Naive thymus-derived CD8-positive, alpha-beta T cell (primary cell): ENCODE measurements around the gene CLCNKA. TPM values are rescaled to one million over a fixed set of nuclear protein-coding genes. Genes with fewer than 3 reads are reported as not detected.
"Not testable (repeated sequence)": the region's sequence is repeated elsewhere in the genome, so short reads cannot be mapped to it uniquely, and the experiment has no call there.

Experiments used
- ATAC-seq, 2 donors: fragments of 150-1000 bp; cut with Tn5 transposase in 1 of 2; sonication (Bioruptor Pico), chemical (Tn5 transposase) in 1 of 2; 1 replicate in 1 of 2; 2 replicates in 1 of 2; pipeline ENCODE4 v1.10.0; 2021; ENCODE audit warnings: mild to moderate bottlenecking in 2 of 2, moderate library complexity in 2 of 2
- POLR2A ChIA-PET: fragments of 350-600 bp; sonication (Branson Sonifier 250); formaldehyde crosslinking; loops from one replicate; lab custom pipeline; 2021; ENCODE audit warnings: antibody characterized with exemption; lab: Charles Lee
- DNase-seq, 10 donors: peaks; one replicate each; pipeline versions ENCODE4 v3.0.0 to v3.0.0-alpha.2; 2020 to 2022
- H3K27ac Mint-ChIP-seq, 10 donors: one replicate each; pipeline ENCODE4 v1.8.0; 2020 to 2022; ENCODE audit warnings: mild to moderate bottlenecking in 10 of 10, mixed read lengths in 10 of 10, moderate library complexity in 4 of 10, inconsistent platforms in 1 of 10
- H3K27me3 Mint-ChIP-seq, 5 donors: one replicate each; pipeline ENCODE4 v1.8.0; 2021 to 2022; ENCODE audit warnings: mixed read lengths in 5 of 5
- H3K36me3 Mint-ChIP-seq, 3 donors: one replicate each; pipeline ENCODE4 v1.8.0; 2020 to 2022; ENCODE audit warnings: mixed read lengths in 3 of 3, mild to moderate bottlenecking in 2 of 3, inconsistent platforms in 1 of 3
- H3K4me1 Mint-ChIP-seq, 4 donors: one replicate each; pipeline ENCODE4 v1.8.0; 2021 to 2022; ENCODE audit warnings: mixed read lengths in 4 of 4
- H3K4me3 Mint-ChIP-seq, 10 donors: one replicate each; pipeline ENCODE4 v1.8.0; 2020 to 2022; ENCODE audit warnings: mild to moderate bottlenecking in 10 of 10, mixed read lengths in 10 of 10, moderate library complexity in 6 of 10, inconsistent platforms in 1 of 10
- H3K9me3 Mint-ChIP-seq, 9 donors: one replicate each; pipeline ENCODE4 v1.8.0; 2020 to 2022; ENCODE audit warnings: mixed read lengths in 9 of 9, mild to moderate bottlenecking in 3 of 9, inconsistent platforms in 1 of 9, moderate library complexity in 1 of 9
- polyA plus RNA-seq, 3 donors: library from polyadenylated mRNA; unstranded; fragments of 300-500 nt; fragmentation: Illumina TruSeq; gene quantifications; one replicate each; pipeline ENCODE4 v1.2.3, GENCODE V29; 2021
- total RNA-seq, 8 experiments: library from RNA in 2 of 8; stranded (reverse) in 2 of 8; gene quantifications; one replicate each; pipeline ENCODE4 v1.2.3 and lab custom pipeline; 2021 to 2026

Gene CLCNKA
- total RNA-seq, result not detected
- polyA plus RNA-seq, result not detected
- total RNA-seq (lab: John Stamatoyannopoulos, UW), result 0 to 0.09 (median 0.04) reads per million in 6 experiments

DNA sequence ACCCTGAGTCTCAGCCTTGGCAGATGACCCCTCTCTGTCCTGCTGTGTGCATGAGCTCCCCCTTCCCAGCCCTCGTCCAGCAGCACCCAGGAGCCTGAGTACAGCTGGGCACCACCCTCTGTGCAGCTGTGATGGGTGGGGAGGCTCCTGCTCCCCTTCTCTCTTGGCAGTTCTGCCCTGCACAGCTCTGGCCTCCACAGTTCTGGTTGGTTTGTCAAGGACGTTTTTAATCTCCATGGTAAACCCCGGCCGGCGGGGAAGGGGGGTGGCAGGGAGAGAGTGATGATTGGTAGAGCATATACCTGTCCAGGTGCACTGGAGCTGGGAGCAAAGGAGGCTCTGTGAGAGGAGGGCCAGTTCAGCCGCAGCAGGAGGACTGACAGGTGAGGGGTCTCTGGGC is at the start of gene CLCNKA:
TSS of gene CLCNKA (plus strand) at position 356 of the 400 bp plus-strand sequence. CDS start 584 bp downstream, outside the sequence.
- H3K9me3 Mint-ChIP-seq, result no peaks in the 10 kb centered on the region
- no peak for DNase-seq
- POLR2A ChIA-PET, result no interaction called here
- H3K27ac Mint-ChIP-seq, result no peak within 1 kb of the TSS
- no peak for ATAC-seq
- peaks cover 0 to 7% (median 0%) of the 10 kb centered on the region in 5 donors for H3K27me3 Mint-ChIP-seq
- no peak within 1 kb of the TSS for H3K4me3 Mint-ChIP-seq
- no peaks in the 10 kb centered on the region for H3K36me3 Mint-ChIP-seq
- peaks cover 0 to 3% (median 2%) of the 10 kb centered on the region in 4 donors for H3K4me1 Mint-ChIP-seq

DNA sequence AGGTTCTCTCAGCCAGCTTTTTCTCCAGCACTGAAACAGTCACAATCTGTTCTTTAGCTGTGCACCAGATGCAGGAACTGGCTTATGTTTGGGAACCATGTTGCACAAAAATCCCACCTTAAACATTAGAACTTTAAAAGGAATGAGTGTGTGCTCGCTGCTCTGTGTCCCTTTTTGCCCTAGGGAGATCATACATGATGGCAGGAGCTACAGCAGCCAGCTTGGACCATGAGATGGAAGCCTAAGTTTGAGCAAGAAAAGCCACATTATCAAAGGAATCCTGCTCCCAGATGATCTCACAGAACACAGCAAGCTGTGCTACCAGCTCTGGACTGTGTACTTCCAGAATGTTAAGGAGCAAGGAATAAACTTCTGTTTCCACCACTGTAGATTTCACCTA is 49.4 kb upstream of the CLCNKA start:
- peaks cover 29 to 63% (median 54%) of the 10 kb centered on the region in 4 donors for H3K4me1 Mint-ChIP-seq
- POLR2A ChIA-PET, result interaction anchor here (0.5 kb wide), 1 partner anchor 139 kb away, joined by 3 read pairs; no protein-coding TSS in a partner anchor
- peak overlapping the region in 1 of 10 donors; percentile 24 for H3K4me3 Mint-ChIP-seq
- no peak for DNase-seq
- ATAC-seq, result no peak
- peaks cover 7 to 37% (median 17%) of the 10 kb centered on the region in 3 donors for H3K36me3 Mint-ChIP-seq
- H3K27me3 Mint-ChIP-seq, result no peaks in the 10 kb centered on the region
- H3K9me3 Mint-ChIP-seq, result no peaks in the 10 kb centered on the region
- H3K27ac Mint-ChIP-seq, result no peak overlapping the region

DNA sequence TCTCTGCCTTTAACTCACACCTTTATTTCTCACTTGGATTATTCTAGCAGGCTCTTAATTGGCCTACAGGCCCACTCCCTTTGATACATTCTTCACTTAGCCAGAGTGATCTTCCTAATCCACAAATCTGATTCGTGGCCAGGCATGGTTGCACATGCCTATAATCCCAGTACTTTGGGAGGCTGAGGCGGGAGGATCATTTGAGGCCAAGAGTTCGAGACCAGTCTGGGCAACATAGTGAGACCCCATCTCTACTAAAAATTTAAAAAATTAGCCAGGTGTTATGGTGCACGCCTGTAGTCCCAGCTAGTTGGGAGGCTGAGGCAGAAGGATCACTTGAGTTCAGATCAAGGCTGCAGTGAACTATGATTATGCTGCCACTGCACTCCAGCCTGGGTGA is 48.1 kb upstream of the CLCNKA start:
- ATAC-seq (no peak), DNase-seq (no peak)
- Mint-ChIP-seq H3K9me3 (no peaks in the 10 kb centered on the region), H3K4me1 (peaks cover 22 to 51% (median 43%) of the 10 kb centered on the region in 4 donors), H3K27me3 (no peaks in the 10 kb centered on the region), H3K27ac (peak overlapping the region in 4 of 10 donors; percentile 28 to 68 (median 42)), H3K36me3 (peaks cover 7 to 32% (median 14%) of the 10 kb centered on the region in 3 donors), H3K4me3 (peak overlapping the region in 7 of 10 donors; percentile 3 to 60 (median 45))
- POLR2A ChIA-PET, result no interaction called here

DNA sequence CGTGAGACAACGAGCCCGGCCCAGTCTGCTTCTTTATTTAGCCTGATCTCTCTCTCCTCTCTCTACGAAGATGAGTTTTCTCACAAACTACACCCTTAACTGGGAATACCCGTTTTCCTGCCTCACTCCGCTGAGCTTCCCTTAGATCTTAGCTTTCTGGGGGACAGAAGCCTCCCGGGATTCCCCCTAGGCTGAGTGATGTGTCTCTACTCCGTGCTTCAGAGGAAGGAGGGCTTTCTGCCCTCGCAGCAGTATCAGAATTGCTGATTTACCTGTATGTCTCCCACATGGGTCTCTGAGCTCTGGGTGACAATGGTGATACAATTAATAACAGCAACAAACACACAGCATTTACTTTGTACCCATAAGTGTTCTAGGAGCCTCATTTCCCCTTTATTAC is 47.0 kb upstream of the CLCNKA start:
- Mint-ChIP-seq H3K4me1 (peaks cover 22 to 49% (median 42%) of the 10 kb centered on the region in 4 donors), H3K27me3 (no peaks in the 10 kb centered on the region), H3K4me3 (peak overlapping the region; percentile 82 to 96 (median 88)), H3K27ac (peak overlapping the region in 8 of 10 donors; percentile 37 to 94 (median 86)), H3K9me3 (no peaks in the 10 kb centered on the region), H3K36me3 (peaks cover 7 to 26% (median 12%) of the 10 kb centered on the region in 3 donors)
- DNase-seq, result no peak
- no peak for ATAC-seq
- POLR2A ChIA-PET, result interaction anchor here (1.3 to 2.9 kb wide), 4 partner anchors 25 to 141 kb away, joined by 5 to 16 read pairs (median 12); partner anchors contain the start of gene SPEN

DNA sequence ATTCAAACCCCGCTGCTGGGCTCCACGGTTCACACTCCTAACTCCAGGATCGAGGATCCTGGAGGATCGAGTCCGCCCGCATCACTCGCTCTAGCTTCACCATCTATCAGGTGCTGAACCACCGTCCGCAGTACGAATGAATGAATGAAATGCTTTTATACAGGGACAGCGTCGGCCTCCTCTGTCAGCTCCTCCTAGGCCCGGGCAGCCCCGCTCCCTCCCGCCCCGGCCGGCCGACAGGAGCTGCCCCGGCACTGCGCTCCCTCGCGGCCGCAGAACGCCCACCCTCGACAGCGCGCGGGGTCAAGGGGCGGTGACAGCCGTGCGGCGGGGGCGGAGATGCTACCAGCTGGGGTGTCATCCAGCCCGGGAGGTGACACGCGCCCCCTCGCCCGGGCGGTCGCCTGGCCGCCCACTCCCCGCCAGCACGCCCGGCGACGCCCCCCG is 46.5 kb upstream of the CLCNKA start:
- Mint-ChIP-seq H3K4me3 (peak overlapping the region; percentile 82 to 96 (median 88)), H3K27ac (peak overlapping the region in 9 of 10 donors; percentile 51 to 94 (median 85)), H3K9me3 (no peaks in the 10 kb centered on the region), H3K27me3 (no peaks in the 10 kb centered on the region), H3K36me3 (peaks cover 7 to 21% (median 10%) of the 10 kb centered on the region in 3 donors), H3K4me1 (peaks cover 22 to 46% (median 40%) of the 10 kb centered on the region in 4 donors)
- POLR2A ChIA-PET, result interaction anchor here (0.5 to 2.9 kb wide), 7 partner anchors 25 to 184 kb away, joined by 3 to 16 read pairs (median 5); partner anchors contain the start of gene SPEN
- peak in 6 of 10 donors; percentile 50 to 78 (median 69) for DNase-seq
- peak; percentile 73 to 79 for ATAC-seq

- POLR2A ChIA-PET, result interaction anchor here (0.5 to 2.9 kb wide), 9 partner anchors 10 to 185 kb away, joined by 3 to 16 read pairs (median 5); partner anchors contain the start of gene SPEN
- Mint-ChIP-seq H3K4me3 (peak within 1 kb of the TSS; percentile 87 to 96 (median 90)), H3K27me3 (peaks cover 0 to 2% (median 0%) of the 10 kb centered on the region in 5 donors), H3K9me3 (no peaks in the 10 kb centered on the region), H3K4me1 (peaks cover 22 to 43% (median 39%) of the 10 kb centered on the region in 4 donors), H3K27ac (peak within 1 kb of the TSS; percentile 89 to 96 (median 94)), H3K36me3 (peaks cover 7 to 15% (median 10%) of the 10 kb centered on the region in 3 donors)
- ATAC-seq (peak; percentile 90 to 92), DNase-seq (peak; percentile 92 to 97 (median 96))
These were observed 45.8 kb upstream of the CLCNKA start, which contains the start of gene ZBTB17 for GRCh38 chr1:15975805-15976680. TSS of gene ZBTB17 (minus strand) at chr1:15976101. CDS start at chr1:15948495, 27,606 bp downstream.

GRCh38 chr1:15977947-15978346 is 43.9 kb upstream of the CLCNKA start:
- H3K9me3 Mint-ChIP-seq, ATAC-seq, H3K36me3 Mint-ChIP-seq, DNase-seq, H3K27me3 Mint-ChIP-seq, H3K27ac Mint-ChIP-seq, POLR2A ChIA-PET: not testable (repeated sequence)
- Mint-ChIP-seq H3K4me3 (peak overlapping the region in 1 of 10 donors; percentile 42), H3K4me1 (peaks cover 18 to 32% (median 31%) of the 10 kb centered on the region in 4 donors)

GRCh38 chr1:15981679-15982078 is 40.2 kb upstream of the CLCNKA start:
- POLR2A ChIA-PET, result no interaction called here
- H3K27me3 Mint-ChIP-seq, result peaks cover 0 to 3% (median 0%) of the 10 kb centered on the region in 5 donors
- H3K4me1 Mint-ChIP-seq, result peaks cover under 1 to 3% (median 2%) of the 10 kb centered on the region in 4 donors
- no peak overlapping the region for H3K27ac Mint-ChIP-seq
- no peaks in the 10 kb centered on the region for H3K9me3 Mint-ChIP-seq
- H3K4me3 Mint-ChIP-seq, result no peak overlapping the region
- DNase-seq (no peak), ATAC-seq (no peak)
- no peaks in the 10 kb centered on the region for H3K36me3 Mint-ChIP-seq

GRCh38 chr1:15983275-15983674 is 38.6 kb upstream of the CLCNKA start:
- POLR2A ChIA-PET, result no interaction called here
- no peak for ATAC-seq
- Mint-ChIP-seq H3K27ac (no peak overlapping the region), H3K4me3 (no peak overlapping the region), H3K9me3 (no peaks in the 10 kb centered on the region), H3K36me3 (no peaks in the 10 kb centered on the region), H3K27me3 (peaks cover 0 to 3% (median 0%) of the 10 kb centered on the region in 5 donors), H3K4me1 (no peaks in the 10 kb centered on the region)
- DNase-seq, result no peak

DNA sequence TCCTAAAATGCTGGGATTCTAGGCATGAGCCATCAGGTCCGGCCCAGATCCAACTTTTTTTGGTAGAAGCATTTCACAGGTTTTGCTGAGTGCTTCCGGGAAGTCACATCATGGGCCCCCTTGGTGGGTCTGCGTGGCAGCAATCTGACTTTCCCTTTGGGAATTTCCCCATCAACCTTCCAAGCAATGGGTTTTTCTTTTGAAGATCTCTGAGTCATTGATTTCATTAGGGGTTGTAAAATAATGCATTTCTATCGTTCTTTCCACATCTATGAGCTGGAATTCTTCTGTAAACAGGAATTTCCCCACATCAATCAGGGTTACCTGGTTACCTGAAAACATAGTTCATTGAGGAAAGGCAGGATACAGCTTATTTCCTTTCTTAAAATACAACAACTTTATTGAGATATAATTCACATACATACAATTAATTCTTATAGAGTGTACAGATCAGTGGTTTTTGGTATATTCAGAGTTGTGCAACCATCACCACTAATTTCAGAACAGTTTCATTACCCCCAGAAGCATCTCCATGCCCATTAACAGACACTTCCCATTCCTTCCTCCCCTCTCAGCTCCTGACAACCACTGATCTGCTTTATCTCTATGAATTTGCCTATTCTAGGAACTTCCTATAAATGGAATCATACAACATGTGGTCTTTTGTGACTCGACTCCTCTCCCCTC is 36.1 kb upstream of the CLCNKA start:
- Mint-ChIP-seq H3K4me1 (no peaks in the 10 kb centered on the region), H3K4me3 (no peak overlapping the region), H3K9me3 (no peaks in the 10 kb centered on the region), H3K27ac (no peak overlapping the region), H3K27me3 (peaks cover 0 to 3% (median 2%) of the 10 kb centered on the region in 5 donors), H3K36me3 (no peaks in the 10 kb centered on the region)
- ATAC-seq (no peak), DNase-seq (no peak)
- POLR2A ChIA-PET, result interaction anchor here (1.3 kb wide), 1 partner anchor 9 kb away, joined by 3 read pairs; the partner anchor contains the start of gene ZBTB17

GRCh38 chr1:15988856-15989736 is 32.7 kb upstream of the CLCNKA start:
- Mint-ChIP-seq H3K36me3 (no peaks in the 10 kb centered on the region), H3K9me3 (no peaks in the 10 kb centered on the region), H3K27ac (peak overlapping the region in 1 of 10 donors; percentile 62), H3K4me3 (no peak overlapping the region), H3K4me1 (no peaks in the 10 kb centered on the region), H3K27me3 (peaks cover 0 to 3% (median 0%) of the 10 kb centered on the region in 5 donors)
- DNase-seq (no peak), ATAC-seq (no peak)
- POLR2A ChIA-PET, result interaction anchor here (0.6 kb wide), 1 partner anchor 31 kb away, joined by 4 read pairs; no protein-coding TSS in a partner anchor
